Measurements from ENCODE around the gene PSMD14. TPM values are rescaled to one million over a fixed set of nuclear protein-coding genes. Genes with fewer than 3 reads are reported as not detected.

The PSMD14 gene
- total and polyA plus RNA-seq, 4 donors: 28.8 to 60.5 (median 47.1) TPM

DNA sequence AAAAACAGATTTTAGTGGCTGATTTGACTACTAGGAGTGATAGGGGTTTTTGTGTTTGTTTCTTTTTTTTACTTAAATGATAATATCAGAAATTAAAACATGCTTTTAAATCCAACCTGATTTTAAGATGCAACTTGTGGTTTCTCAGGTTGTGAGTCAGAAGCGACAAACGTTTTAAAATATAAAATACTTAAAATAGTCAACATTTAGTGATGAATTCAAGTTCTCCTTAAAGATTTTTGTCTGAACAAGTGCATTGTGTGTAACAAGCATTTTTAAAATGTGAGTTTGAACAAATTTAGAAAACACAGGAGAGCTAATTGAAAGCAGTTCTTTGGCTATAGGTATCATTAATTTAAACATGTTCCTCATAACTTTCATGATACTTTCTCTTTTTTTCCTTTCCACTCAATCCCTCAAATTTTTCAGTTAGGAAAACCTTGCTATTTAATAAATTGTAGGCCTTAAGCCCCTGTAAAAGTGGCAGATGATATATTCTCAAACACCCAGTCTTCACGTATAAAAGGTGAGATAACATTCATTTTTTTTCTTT, 111.5 kb downstream of the PSMD14 start:
- no peak overlapping the region for H3K9ac ChIP-seq (ENCODE audit: insufficient read depth in 1 of 2, low read length in 2 of 2)
- ATAC-seq (ENCODE audit: insufficient read depth, low FRiP score) (no peak), DNase-seq (no peak)
- TF ChIP-seq, protein P1, sequence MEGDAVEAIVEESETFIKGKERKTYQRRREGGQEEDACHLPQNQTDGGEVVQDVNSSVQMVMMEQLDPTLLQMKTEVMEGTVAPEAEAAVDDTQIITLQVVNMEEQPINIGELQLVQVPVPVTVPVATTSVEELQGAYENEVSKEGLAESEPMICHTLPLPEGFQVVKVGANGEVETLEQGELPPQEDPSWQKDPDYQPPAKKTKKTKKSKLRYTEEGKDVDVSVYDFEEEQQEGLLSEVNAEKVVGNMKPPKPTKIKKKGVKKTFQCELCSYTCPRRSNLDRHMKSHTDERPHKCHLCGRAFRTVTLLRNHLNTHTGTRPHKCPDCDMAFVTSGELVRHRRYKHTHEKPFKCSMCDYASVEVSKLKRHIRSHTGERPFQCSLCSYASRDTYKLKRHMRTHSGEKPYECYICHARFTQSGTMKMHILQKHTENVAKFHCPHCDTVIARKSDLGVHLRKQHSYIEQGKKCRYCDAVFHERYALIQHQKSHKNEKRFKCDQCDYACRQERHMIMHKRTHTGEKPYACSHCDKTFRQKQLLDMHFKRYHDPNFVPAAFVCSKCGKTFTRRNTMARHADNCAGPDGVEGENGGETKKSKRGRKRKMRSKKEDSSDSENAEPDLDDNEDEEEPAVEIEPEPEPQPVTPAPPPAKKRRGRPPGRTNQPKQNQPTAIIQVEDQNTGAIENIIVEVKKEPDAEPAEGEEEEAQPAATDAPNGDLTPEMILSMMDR (IDR thresholded peaks at IDR 0.05; ENCODE audit: control extremely low read depth, extremely low read depth): no peak
- peaks cover 0 to 47% (median 14%) of the 10 kb centered on the region in 5 donors for H3K4me1 ChIP-seq (ENCODE audit: control insufficient read depth in 5 of 5, insufficient read depth in 5 of 5, low read length in 5 of 5)
- H3K4me3 ChIP-seq: no peak overlapping the region
- peaks cover 0 to 23% (median 0%) of the 10 kb centered on the region in 4 donors for H3K9me3 ChIP-seq (ENCODE audit: control insufficient read depth in 4 of 4, insufficient read depth in 3 of 4, low read length in 3 of 4)
- no peak overlapping the region for H3K27ac ChIP-seq (ENCODE audit: low read depth in 1 of 2, low read length in 1 of 2)
- H3K27me3 ChIP-seq (ENCODE audit: control insufficient read depth in 3 of 3, insufficient read depth in 3 of 3, low read length in 2 of 3): peaks cover 23 to 93% (median 93%) of the 10 kb centered on the region in 3 donors
- 24 to 50% methylated on average over 3 of the region's 3 CpGs for WGBS, 2 donors
- no peaks in the 10 kb centered on the region for H3K36me3 ChIP-seq (ENCODE audit: control insufficient read depth in 4 of 4, insufficient read depth in 4 of 4, low read length in 4 of 4)

DNA sequence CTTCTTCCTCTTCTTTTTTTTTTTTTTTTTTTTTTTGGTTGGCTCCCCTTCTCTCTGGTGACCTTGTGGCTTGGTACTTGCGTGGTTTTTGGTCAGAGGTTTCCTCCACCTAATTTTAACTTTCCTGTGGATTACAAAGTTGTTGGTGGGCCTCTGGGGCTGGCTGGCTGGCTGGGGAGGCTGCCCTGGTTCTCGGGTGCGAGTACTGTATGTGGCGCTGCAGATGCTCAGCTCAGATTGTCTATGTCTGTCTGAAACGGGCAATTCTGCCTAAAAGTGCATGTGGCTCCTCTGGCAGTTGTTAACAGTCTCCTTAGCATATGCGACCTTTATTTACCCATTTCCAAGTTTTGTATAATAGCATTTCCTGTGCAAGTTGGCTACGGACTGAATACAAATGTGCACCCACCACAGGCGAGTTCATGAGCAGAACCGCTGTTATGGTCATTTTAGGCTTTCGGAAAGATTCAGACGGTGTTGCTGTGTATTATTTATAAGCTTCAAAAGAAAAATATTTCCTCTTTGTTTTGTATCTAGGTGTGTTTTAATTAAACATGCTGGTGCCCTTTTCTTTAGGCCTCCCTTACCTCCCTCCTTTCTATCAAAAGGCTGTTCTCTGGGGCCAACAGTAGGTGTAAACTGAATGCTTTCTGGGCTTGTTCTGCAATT, 112.3 kb downstream of the PSMD14 start:
- Histone ChIP-seq H3K9me3 (ENCODE audit: control insufficient read depth in 4 of 4, insufficient read depth in 3 of 4, low read length in 3 of 4) (peaks cover 0 to 21% (median 0%) of the 10 kb centered on the region in 4 donors), H3K9ac (ENCODE audit: insufficient read depth in 1 of 2, low read length in 2 of 2) (no peak overlapping the region), H3K4me3 (no peak overlapping the region), H3K4me1 (ENCODE audit: control insufficient read depth in 5 of 5, insufficient read depth in 5 of 5, low read length in 5 of 5) (peaks cover 0 to 39% (median 8%) of the 10 kb centered on the region in 5 donors), H3K27ac (ENCODE audit: low read depth in 1 of 2, low read length in 1 of 2) (no peak overlapping the region), H3K27me3 (ENCODE audit: control insufficient read depth in 3 of 3, insufficient read depth in 3 of 3, low read length in 2 of 3) (peaks cover 23 to 93% (median 93%) of the 10 kb centered on the region in 3 donors), H3K36me3 (ENCODE audit: control insufficient read depth in 4 of 4, insufficient read depth in 4 of 4, low read length in 4 of 4) (no peaks in the 10 kb centered on the region)
- 19 to 35% methylated on average over 11 of the region's 11 CpGs for WGBS, 2 donors
- ATAC-seq (ENCODE audit: insufficient read depth, low FRiP score) (no peak), DNase-seq (peak in 1 of 3 donors; percentile 12)
- TF ChIP-seq, protein P1 (IDR thresholded peaks at IDR 0.05; ENCODE audit: control extremely low read depth, extremely low read depth): no peak

DNA sequence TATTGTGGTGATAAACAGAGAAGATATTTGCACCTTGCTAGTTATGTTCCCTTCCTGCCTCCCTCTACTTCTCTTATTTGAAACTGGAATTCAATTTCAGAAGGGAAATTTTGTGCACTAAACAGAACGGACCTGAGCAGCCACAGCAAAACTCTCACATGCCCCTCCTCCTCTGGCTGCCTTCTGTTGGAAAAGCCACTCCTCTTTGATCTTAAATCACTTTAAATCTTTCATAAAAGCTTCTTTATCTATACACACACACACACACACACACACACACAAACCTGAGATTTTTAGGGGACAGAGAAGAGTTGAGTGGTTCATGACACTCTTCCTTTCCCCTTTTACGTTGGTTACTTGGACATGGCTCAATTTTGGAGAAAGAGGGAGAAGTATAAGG, 113.5 kb downstream of the PSMD14 start:
- H3K4me1 ChIP-seq (ENCODE audit: control insufficient read depth in 5 of 5, insufficient read depth in 5 of 5, low read length in 5 of 5): peaks cover 0 to 28% (median 0%) of the 10 kb centered on the region in 5 donors
- H3K9me3 ChIP-seq (ENCODE audit: control insufficient read depth in 4 of 4, insufficient read depth in 3 of 4, low read length in 3 of 4): peaks cover 0 to 20% (median 0%) of the 10 kb centered on the region in 4 donors
- H3K36me3 ChIP-seq (ENCODE audit: control insufficient read depth in 4 of 4, insufficient read depth in 4 of 4, low read length in 4 of 4): no peaks in the 10 kb centered on the region
- 25 to 28% methylated on average over 2 of the region's 2 CpGs for WGBS, 2 donors
- no peak overlapping the region for H3K27ac ChIP-seq (ENCODE audit: low read depth in 1 of 2, low read length in 1 of 2)
- H3K9ac ChIP-seq (ENCODE audit: insufficient read depth in 1 of 2, low read length in 2 of 2): no peak overlapping the region
- DNase-seq: no peak
- H3K27me3 ChIP-seq (ENCODE audit: control insufficient read depth in 3 of 3, insufficient read depth in 3 of 3, low read length in 2 of 3): peaks cover 23 to 93% (median 93%) of the 10 kb centered on the region in 3 donors
- H3K4me3 ChIP-seq: no peak overlapping the region
- ATAC-seq (ENCODE audit: insufficient read depth, low FRiP score): no peak
- TF ChIP-seq, protein P1 (IDR thresholded peaks at IDR 0.05; ENCODE audit: control extremely low read depth, extremely low read depth): no peak

Measured in lung (tissue), 12 donors.